Fibroblast of lung (primary cell): Measurements from ENCODE around the gene MAK. TPM values are rescaled to one million over a fixed set of nuclear protein-coding genes. Genes with fewer than 3 reads are reported as not detected.
"Not testable (repeated sequence)": the region's sequence is repeated elsewhere in the genome, so short reads cannot be mapped to it uniquely, and the experiment has no call there.

Source experiments
- DNase-seq, 2 donors: peaks; one replicate each; pipeline versions ENCODE4 v3.0.0 to v3.0.0-alpha.2; 2010; ENCODE audit warnings: low read depth in 2 of 2
- H2AFZ ChIP-seq: 2 replicates; pipeline ENCODE4 v1.5.1; 2012; ENCODE audit warnings: low read length, control low read depth, inconsistent platforms
- H3K27ac ChIP-seq: 2 replicates; pipeline ENCODE4 v1.5.1; 2011; ENCODE audit warnings: low read length, control low read depth; ENCODE audit not compliant: insufficient read depth
- H3K27me3 ChIP-seq: 2 replicates; pipeline ENCODE4 v1.5.1; 2011; ENCODE audit warnings: mild to moderate bottlenecking, low read length; ENCODE audit not compliant: control insufficient read depth, insufficient read depth
- H3K36me3 ChIP-seq: 2 replicates; pipeline ENCODE4 v1.5.1; 2011; ENCODE audit warnings: low read length; ENCODE audit not compliant: control insufficient read depth, insufficient read depth
- H3K4me1 ChIP-seq: 2 replicates; pipeline ENCODE4 v1.5.1; 2011; ENCODE audit warnings: low read length; ENCODE audit not compliant: control insufficient read depth, insufficient read depth; ENCODE audit errors: extremely low read depth
- H3K4me2 ChIP-seq: 2 replicates; pipeline ENCODE4 v1.5.1; 2011; ENCODE audit warnings: low read length, control low read depth; ENCODE audit not compliant: insufficient read depth; ENCODE audit errors: extremely low read depth
- H3K4me3 ChIP-seq, 4 experiments: fragments of 200-600 bp in 1 of 4; sonication (generic) in 1 of 4; replicated peaks in 1 of 4; 2 replicates each; pipeline ENCODE4 v1.5.1; 2011 to 2016; ENCODE audit warnings: low read length in 4 of 4, low read depth in 3 of 4, mild to moderate bottlenecking in 3 of 4, control low read depth in 2 of 4, inconsistent platforms in 1 of 4, mixed read lengths in 1 of 4; ENCODE audit not compliant: insufficient read depth in 1 of 4; ENCODE audit errors: control extremely low read depth in 1 of 4
- H3K79me2 ChIP-seq: 2 replicates; pipeline ENCODE4 v1.5.1; 2012; ENCODE audit warnings: mild to moderate bottlenecking, low read length, inconsistent platforms; ENCODE audit not compliant: control insufficient read depth, insufficient read depth
- H3K9ac ChIP-seq: 2 replicates; pipeline ENCODE4 v1.5.1; 2011; ENCODE audit warnings: mild to moderate bottlenecking, low read length, control low read depth; ENCODE audit not compliant: insufficient read depth
- H3K9me3 ChIP-seq: 2 replicates; pipeline ENCODE4 v1.5.1; 2012; ENCODE audit warnings: low read depth, low read length; ENCODE audit not compliant: control insufficient read depth, insufficient read depth
- H4K20me1 ChIP-seq: 2 replicates; pipeline ENCODE4 v1.5.1; 2011; ENCODE audit warnings: low read length; ENCODE audit not compliant: control insufficient read depth, insufficient read depth; ENCODE audit errors: extremely low read depth
- CTCF ChIP-seq, 2 donors: IDR thresholded peaks in 1 of 2; conservative IDR thresholded peaks in 1 of 2; 1 replicate in 1 of 2; 2 replicates in 1 of 2; pipeline ENCODE4 v1.5.1; 2011 to 2012; ENCODE audit warnings: low read length in 2 of 2, control low read depth in 1 of 2, inconsistent platforms in 1 of 2, low read depth in 1 of 2, mild to moderate bottlenecking in 1 of 2
- EZH2 ChIP-seq: IDR thresholded peaks from 2 replicates; pipeline ENCODE4 v1.5.1; 2012; ENCODE audit warnings: low read length, control low read depth, mild to moderate bottlenecking; ENCODE audit errors: missing control alignments
- polyA plus RNA-seq, 2 donors: library from polyadenylated mRNA; depleted of rRNA in 1 of 2; stranded (reverse) in 1 of 2; unstranded in 1 of 2; fragments of >200 nt; gene quantifications; 2 replicates each; pipeline ENCODE4 v1.2.1, GENCODE V29; 2011 to 2012; ENCODE audit warnings: missing spikeins in 1 of 2
- total RNA-seq: library from RNA; depleted of rRNA; stranded (reverse); fragments of >200 nt; gene quantifications from 2 replicates; pipeline ENCODE4 v1.2.1, GENCODE V29; 2014

Gene MAK
- total and polyA plus RNA-seq, 2 donors (not counting 1 experiment from before 2014, with no cell fraction given), result 0.01 TPM; not detected in 1

GRCh38 chr6:10884245-10884972, 46.1 kb upstream of the MAK start:
- no peaks in the 10 kb centered on the region for H3K4me1 ChIP-seq
- no peak overlapping the region for H2AFZ ChIP-seq
- TF ChIP-seq CTCF (conservative IDR thresholded peaks at IDR 0.05 in 1 of 2, IDR thresholded peaks at IDR 0.05 in 1 of 2; ENCODE audit: low read depth in 1 of 2, low read length in 2 of 2) (no peak), EZH2 (no peak)
- no peaks in the 10 kb centered on the region for H3K9me3 ChIP-seq
- H3K9ac ChIP-seq, result no peak overlapping the region
- H3K79me2 ChIP-seq, result no peaks in the 10 kb centered on the region
- H3K36me3 ChIP-seq, result no peaks in the 10 kb centered on the region
- peaks cover 29% of the 10 kb centered on the region for H3K27me3 ChIP-seq
- no peak for DNase-seq
- no peak overlapping the region for H3K4me3 ChIP-seq
- no peak overlapping the region for H3K4me2 ChIP-seq
- no peaks in the 10 kb centered on the region for H4K20me1 ChIP-seq
- H3K27ac ChIP-seq, result no peak overlapping the region

GRCh38 chr6:10883312-10884244, 45.2 kb upstream of the MAK start:
- Histone ChIP-seq H3K4me2 (no peak overlapping the region), H3K27ac (no peak overlapping the region), H2AFZ (no peak overlapping the region), H3K4me3 (no peak overlapping the region), H3K79me2 (no peaks in the 10 kb centered on the region), H3K36me3 (no peaks in the 10 kb centered on the region), H3K4me1 (no peaks in the 10 kb centered on the region), H3K9ac (no peak overlapping the region), H3K9me3 (no peaks in the 10 kb centered on the region), H3K27me3 (peaks cover 29% of the 10 kb centered on the region), H4K20me1 (no peaks in the 10 kb centered on the region)
- DNase-seq, result no peak
- no peak for TF ChIP-seq EZH2
- TF ChIP-seq CTCF (conservative IDR thresholded peaks at IDR 0.05 in 1 of 2, IDR thresholded peaks at IDR 0.05 in 1 of 2; ENCODE audit: low read depth in 1 of 2, low read length in 2 of 2), result no peak

- Histone ChIP-seq H3K9me3 (no peaks in the 10 kb centered on the region), H3K4me1 (no peaks in the 10 kb centered on the region), H3K36me3 (no peaks in the 10 kb centered on the region), H3K4me2 (no peak overlapping the region), H3K9ac (no peak overlapping the region), H2AFZ (no peak overlapping the region), H3K27me3 (peaks cover 29% of the 10 kb centered on the region), H3K4me3 (no peak overlapping the region), H3K27ac (no peak overlapping the region), H4K20me1 (no peaks in the 10 kb centered on the region), H3K79me2 (no peaks in the 10 kb centered on the region)
- DNase-seq, result no peak
- TF ChIP-seq CTCF (conservative IDR thresholded peaks at IDR 0.05 in 1 of 2, IDR thresholded peaks at IDR 0.05 in 1 of 2; ENCODE audit: low read depth in 1 of 2, low read length in 2 of 2), result no peak
- no peak for TF ChIP-seq EZH2
These were observed 44.4 kb upstream of the MAK start for GRCh38 chr6:10882657-10883171.

GRCh38 chr6:10882253-10882630, 43.9 kb upstream of the MAK start:
- peaks cover 29% of the 10 kb centered on the region for H3K27me3 ChIP-seq
- H3K27ac ChIP-seq, H3K4me3 ChIP-seq, H3K79me2 ChIP-seq, H2AFZ ChIP-seq, H3K9ac ChIP-seq, H3K4me1 ChIP-seq, H3K36me3 ChIP-seq, H3K9me3 ChIP-seq, H4K20me1 ChIP-seq, DNase-seq, H3K4me2 ChIP-seq: not testable (repeated sequence)
